Naive thymus-derived CD8-positive, alpha-beta T cell (primary cell): ENCODE data around the gene DGKI. TPM values are rescaled to one million over a fixed set of nuclear protein-coding genes. Genes with fewer than 3 reads are reported as not detected.

Experiments
- ATAC-seq, 2 donors: fragments of 150-1000 bp; cut with Tn5 transposase in 1 of 2; sonication (Bioruptor Pico), chemical (Tn5 transposase) in 1 of 2; 1 replicate in 1 of 2; 2 replicates in 1 of 2; pipeline ENCODE4 v1.10.0; 2021; ENCODE audit warnings: mild to moderate bottlenecking in 2 of 2, moderate library complexity in 2 of 2
- POLR2A ChIA-PET: fragments of 350-600 bp; sonication (Branson Sonifier 250); formaldehyde crosslinking; loops from one replicate; lab custom pipeline; 2021; ENCODE audit warnings: antibody characterized with exemption; lab: Charles Lee
- DNase-seq, 10 donors: peaks; one replicate each; pipeline versions ENCODE4 v3.0.0 to v3.0.0-alpha.2; 2020 to 2022
- H3K27ac Mint-ChIP-seq, 10 donors: one replicate each; pipeline ENCODE4 v1.8.0; 2020 to 2022; ENCODE audit warnings: mild to moderate bottlenecking in 10 of 10, mixed read lengths in 10 of 10, moderate library complexity in 4 of 10, inconsistent platforms in 1 of 10
- H3K27me3 Mint-ChIP-seq, 5 donors: one replicate each; pipeline ENCODE4 v1.8.0; 2021 to 2022; ENCODE audit warnings: mixed read lengths in 5 of 5
- H3K36me3 Mint-ChIP-seq, 3 donors: one replicate each; pipeline ENCODE4 v1.8.0; 2020 to 2022; ENCODE audit warnings: mixed read lengths in 3 of 3, mild to moderate bottlenecking in 2 of 3, inconsistent platforms in 1 of 3
- H3K4me1 Mint-ChIP-seq, 4 donors: one replicate each; pipeline ENCODE4 v1.8.0; 2021 to 2022; ENCODE audit warnings: mixed read lengths in 4 of 4
- H3K4me3 Mint-ChIP-seq, 10 donors: one replicate each; pipeline ENCODE4 v1.8.0; 2020 to 2022; ENCODE audit warnings: mild to moderate bottlenecking in 10 of 10, mixed read lengths in 10 of 10, moderate library complexity in 6 of 10, inconsistent platforms in 1 of 10
- H3K9me3 Mint-ChIP-seq, 9 donors: one replicate each; pipeline ENCODE4 v1.8.0; 2020 to 2022; ENCODE audit warnings: mixed read lengths in 9 of 9, mild to moderate bottlenecking in 3 of 9, inconsistent platforms in 1 of 9, moderate library complexity in 1 of 9
- polyA plus RNA-seq, 3 donors: library from polyadenylated mRNA; unstranded; fragments of 300-500 nt; fragmentation: Illumina TruSeq; gene quantifications; one replicate each; pipeline ENCODE4 v1.2.3, GENCODE V29; 2021
- total RNA-seq, 8 experiments: library from RNA in 2 of 8; stranded (reverse) in 2 of 8; gene quantifications; one replicate each; pipeline ENCODE4 v1.2.3 and lab custom pipeline; 2021 to 2026

DGKI gene
- total and polyA plus RNA-seq, 5 experiments from 2014 or later, result 0.01 TPM; not detected in 4

DNA sequence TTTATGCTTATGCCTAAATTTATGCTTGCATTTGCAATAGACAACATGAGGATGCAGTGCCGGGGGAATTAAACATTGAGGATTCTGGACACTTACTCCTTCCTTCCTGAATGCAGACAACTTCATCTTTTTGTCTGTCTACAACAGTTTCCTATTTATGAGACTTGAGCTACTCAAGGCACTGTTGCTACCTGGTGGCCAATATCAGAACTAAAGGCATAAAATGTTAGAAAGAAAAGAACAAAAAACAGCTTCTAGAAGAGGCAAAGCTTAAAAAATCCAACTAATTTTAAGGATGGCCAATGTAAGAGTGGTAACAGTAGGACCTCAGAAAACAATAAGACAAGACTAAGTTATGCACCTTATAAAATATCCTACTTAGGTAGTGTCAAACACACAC lies 358.7 kb downstream of the DGKI start:
- no peak overlapping the region for H3K4me3 Mint-ChIP-seq
- H3K36me3 Mint-ChIP-seq, result no peaks in the 10 kb centered on the region
- H3K27me3 Mint-ChIP-seq, result peaks cover 0 to 20% (median 5%) of the 10 kb centered on the region in 5 donors
- DNase-seq, result no peak
- no peaks in the 10 kb centered on the region for H3K4me1 Mint-ChIP-seq
- H3K27ac Mint-ChIP-seq, result no peak overlapping the region
- H3K9me3 Mint-ChIP-seq, result peaks cover 0 to 8% (median 2%) of the 10 kb centered on the region in 9 donors
- ATAC-seq, result no peak
- POLR2A ChIA-PET, result no interaction called here

- H3K9me3 Mint-ChIP-seq, result peaks cover 0 to 12% (median 1%) of the 10 kb centered on the region in 9 donors
- peaks cover 0 to 24% (median 3%) of the 10 kb centered on the region in 5 donors for H3K27me3 Mint-ChIP-seq
- no peak for ATAC-seq
- no peaks in the 10 kb centered on the region for H3K36me3 Mint-ChIP-seq
- H3K27ac Mint-ChIP-seq, result no peak overlapping the region
- POLR2A ChIA-PET, result no interaction called here
- H3K4me3 Mint-ChIP-seq, result no peak overlapping the region
- no peaks in the 10 kb centered on the region for H3K4me1 Mint-ChIP-seq
- DNase-seq, result no peak
These were observed 361.0 kb downstream of the DGKI start for GRCh38 chr7:137485818-137486217.

GRCh38 chr7:137484326-137484725 lies 362.4 kb downstream of the DGKI start:
- ATAC-seq (no peak), DNase-seq (no peak)
- no peaks in the 10 kb centered on the region for H3K36me3 Mint-ChIP-seq
- H3K4me3 Mint-ChIP-seq, result no peak overlapping the region
- no peak overlapping the region for H3K27ac Mint-ChIP-seq
- peaks cover 0 to 12% (median 2%) of the 10 kb centered on the region in 9 donors for H3K9me3 Mint-ChIP-seq
- POLR2A ChIA-PET, result no interaction called here
- H3K4me1 Mint-ChIP-seq, result no peaks in the 10 kb centered on the region
- peaks cover 0 to 25% (median 3%) of the 10 kb centered on the region in 5 donors for H3K27me3 Mint-ChIP-seq

GRCh38 chr7:137482466-137482865 lies 364.3 kb downstream of the DGKI start:
- Mint-ChIP-seq H3K27ac (no peak overlapping the region), H3K36me3 (no peaks in the 10 kb centered on the region), H3K27me3 (peaks cover 0 to 18% (median 3%) of the 10 kb centered on the region in 5 donors), H3K4me3 (no peak overlapping the region), H3K4me1 (no peaks in the 10 kb centered on the region), H3K9me3 (peaks cover 0 to 12% (median 2%) of the 10 kb centered on the region in 9 donors)
- ATAC-seq (no peak), DNase-seq (no peak)
- POLR2A ChIA-PET, result no interaction called here

DNA sequence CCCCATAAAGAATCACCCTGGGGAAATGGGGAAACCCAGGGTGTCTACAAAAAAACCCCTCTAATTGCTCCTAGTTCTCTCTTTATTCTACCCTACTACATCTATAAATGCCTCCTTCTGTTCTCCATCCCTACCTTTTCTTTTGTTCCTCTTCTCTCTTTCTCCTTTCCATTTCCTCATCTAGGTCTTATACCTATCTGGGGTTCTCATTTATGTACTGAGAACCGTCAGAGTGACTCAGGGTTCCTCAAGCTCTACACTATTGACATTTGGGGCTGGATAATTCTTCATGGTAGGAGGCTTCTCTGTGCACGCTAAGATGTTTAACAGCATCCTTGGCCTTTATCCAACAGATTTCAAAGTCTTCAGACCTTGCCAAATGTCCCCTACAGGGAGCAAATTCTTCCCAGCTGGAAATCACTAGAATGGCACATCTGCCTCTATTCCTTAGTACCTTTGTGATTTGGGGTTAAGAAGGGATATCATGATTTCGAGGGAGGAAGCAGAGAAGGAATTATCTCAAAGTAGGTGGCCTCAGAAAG lies 365.9 kb downstream of the DGKI start:
- H3K27ac Mint-ChIP-seq, result no peak overlapping the region
- H3K4me1 Mint-ChIP-seq, result no peaks in the 10 kb centered on the region
- H3K36me3 Mint-ChIP-seq, result no peaks in the 10 kb centered on the region

DNA sequence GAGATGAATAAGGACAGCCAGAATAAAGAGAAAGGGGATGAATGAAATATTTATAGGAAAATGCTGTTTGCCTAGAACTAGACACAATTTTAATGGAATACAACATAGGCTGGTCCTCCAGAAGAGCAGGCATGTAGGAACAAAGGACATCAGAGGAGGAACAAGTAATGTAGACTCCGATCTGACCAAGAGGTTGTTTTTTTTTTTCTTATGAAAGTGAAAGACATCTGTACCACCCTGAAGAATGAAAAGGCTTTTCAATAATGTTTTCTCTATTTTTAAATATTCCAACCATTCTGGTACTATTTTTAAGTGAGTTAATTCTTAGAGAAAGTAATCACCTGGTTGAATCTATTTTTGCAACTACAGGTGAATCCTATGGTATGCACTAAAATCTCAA lies 366.4 kb downstream of the DGKI start:
- POLR2A ChIA-PET, result no interaction called here
- Mint-ChIP-seq H3K9me3 (peaks cover 0 to 12% (median 2%) of the 10 kb centered on the region in 9 donors), H3K4me1 (no peaks in the 10 kb centered on the region), H3K36me3 (no peaks in the 10 kb centered on the region), H3K4me3 (no peak overlapping the region), H3K27me3 (peaks cover 0 to 18% (median 3%) of the 10 kb centered on the region in 5 donors), H3K27ac (no peak overlapping the region)
- no peak for DNase-seq
- no peak for ATAC-seq

More for the DNA sequence above, 365.9 kb downstream of the DGKI start:
- no peak for ATAC-seq
- Mint-ChIP-seq H3K27me3 (peaks cover 0 to 18% (median 3%) of the 10 kb centered on the region in 5 donors), H3K4me3 (no peak overlapping the region), H3K9me3 (peaks cover 0 to 12% (median 2%) of the 10 kb centered on the region in 9 donors)
- no peak for DNase-seq
- POLR2A ChIA-PET, result no interaction called here

DNA sequence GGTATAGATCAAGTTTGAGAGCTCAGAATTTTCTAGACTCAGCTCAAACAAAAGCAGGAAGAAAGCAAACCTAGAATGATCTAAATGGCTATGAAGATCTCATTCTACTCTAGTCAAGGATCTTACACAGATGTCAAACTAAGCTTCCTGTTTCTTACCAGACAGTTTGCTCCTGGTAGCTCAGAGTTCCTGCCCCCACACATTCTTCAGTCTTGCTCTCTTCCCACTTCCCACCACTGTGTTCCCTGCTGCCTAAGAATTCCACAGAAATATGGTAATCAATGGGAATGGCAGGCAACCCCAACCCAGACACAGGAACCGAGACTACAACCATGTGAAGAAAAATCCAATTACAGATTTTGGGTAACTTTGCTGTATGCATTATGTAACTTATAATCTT lies 369.8 kb downstream of the DGKI start:
- H3K4me3 Mint-ChIP-seq, result no peak overlapping the region
- DNase-seq, result no peak
- peaks cover 0 to 10% (median 0%) of the 10 kb centered on the region in 9 donors for H3K9me3 Mint-ChIP-seq
- H3K27me3 Mint-ChIP-seq, result peaks cover 0 to 4% (median 2%) of the 10 kb centered on the region in 5 donors
- POLR2A ChIA-PET, result no interaction called here
- no peaks in the 10 kb centered on the region for H3K36me3 Mint-ChIP-seq
- ATAC-seq, result no peak
- no peak overlapping the region for H3K27ac Mint-ChIP-seq
- H3K4me1 Mint-ChIP-seq, result no peaks in the 10 kb centered on the region

GRCh38 chr7:137475966-137476365 lies 370.8 kb downstream of the DGKI start:
- ATAC-seq (no peak), DNase-seq (no peak)
- H3K27ac Mint-ChIP-seq, result no peak overlapping the region
- peaks cover 0 to 6% (median 0%) of the 10 kb centered on the region in 9 donors for H3K9me3 Mint-ChIP-seq
- POLR2A ChIA-PET, result no interaction called here
- no peaks in the 10 kb centered on the region for H3K4me1 Mint-ChIP-seq
- no peaks in the 10 kb centered on the region for H3K36me3 Mint-ChIP-seq
- H3K27me3 Mint-ChIP-seq, result peaks cover 0 to 3% (median 2%) of the 10 kb centered on the region in 5 donors
- no peak overlapping the region for H3K4me3 Mint-ChIP-seq

- no peak for DNase-seq
- no peak overlapping the region for H3K27ac Mint-ChIP-seq
- POLR2A ChIA-PET, result no interaction called here
These were observed 372.2 kb downstream of the DGKI start for GRCh38 chr7:137474540-137475026.

GRCh38 chr7:137471128-137471527 lies 375.6 kb downstream of the DGKI start:
- Mint-ChIP-seq H3K36me3 (no peaks in the 10 kb centered on the region), H3K27ac (no peak overlapping the region), H3K4me3 (no peak overlapping the region), H3K27me3 (peaks cover 0 to 8% (median 4%) of the 10 kb centered on the region in 5 donors), H3K4me1 (no peaks in the 10 kb centered on the region), H3K9me3 (no peaks in the 10 kb centered on the region)
- DNase-seq (no peak), ATAC-seq (no peak)
- POLR2A ChIA-PET, result no interaction called here

More at GRCh38 chr7:137474540-137475026, 372.2 kb downstream of the DGKI start:
- H3K4me1 Mint-ChIP-seq, result no peaks in the 10 kb centered on the region
- peaks cover 0 to 4% (median 2%) of the 10 kb centered on the region in 5 donors for H3K27me3 Mint-ChIP-seq
- no peaks in the 10 kb centered on the region for H3K9me3 Mint-ChIP-seq
- no peaks in the 10 kb centered on the region for H3K36me3 Mint-ChIP-seq
- H3K4me3 Mint-ChIP-seq, result no peak overlapping the region
- ATAC-seq, result no peak

DNA sequence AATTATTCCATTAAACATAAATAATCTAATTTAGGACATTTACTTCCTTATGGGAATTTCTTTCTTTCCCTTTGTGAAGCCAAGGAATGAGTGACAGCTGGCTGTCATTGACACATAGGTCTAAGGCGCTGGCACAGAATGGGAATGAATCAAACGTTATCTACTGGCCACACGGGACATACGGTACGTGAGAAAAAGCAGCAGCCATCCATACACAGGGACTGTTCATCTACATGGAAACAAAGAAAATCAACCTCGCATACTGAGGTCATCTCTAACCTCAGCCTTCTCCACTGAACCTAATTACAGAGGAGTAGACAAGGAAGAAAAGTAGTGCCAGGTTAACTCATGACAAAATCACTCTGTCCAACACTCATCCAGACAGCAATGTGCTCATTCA lies 376.9 kb downstream of the DGKI start:
- Mint-ChIP-seq H3K4me3 (no peak overlapping the region), H3K27ac (no peak overlapping the region), H3K27me3 (peaks cover 0 to 8% (median 3%) of the 10 kb centered on the region in 5 donors), H3K9me3 (no peaks in the 10 kb centered on the region), H3K4me1 (no peaks in the 10 kb centered on the region), H3K36me3 (no peaks in the 10 kb centered on the region)
- ATAC-seq (no peak), DNase-seq (no peak)
- POLR2A ChIA-PET, result no interaction called here

DNA sequence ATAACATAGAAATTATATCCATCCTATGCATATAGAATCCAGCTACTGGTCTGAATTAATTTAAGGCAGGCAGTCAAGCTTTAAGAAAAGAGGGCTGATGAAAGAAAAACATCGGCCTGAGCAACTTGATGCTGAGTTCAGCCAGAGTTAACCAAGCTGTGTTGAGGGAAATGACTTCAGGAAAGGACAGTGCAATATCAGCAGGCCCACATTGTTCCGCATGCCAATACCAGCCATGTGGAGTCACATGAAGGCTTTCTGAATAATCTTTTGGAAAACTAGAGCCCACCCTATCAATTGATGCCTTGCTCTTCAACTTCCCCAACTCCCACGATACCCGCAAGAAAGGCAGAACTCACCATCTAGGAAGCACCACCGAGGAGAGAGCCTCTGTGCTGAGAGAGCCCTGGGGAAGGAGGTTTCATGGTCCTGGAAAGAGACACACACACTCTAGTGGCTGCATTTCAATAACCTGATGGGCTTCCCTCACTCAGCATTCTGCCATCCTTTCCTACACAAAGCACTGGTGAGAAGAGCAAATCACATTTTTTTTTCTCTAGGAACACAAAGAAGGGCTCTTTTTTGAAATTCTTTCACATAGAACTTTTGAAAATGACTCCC lies 377.5 kb downstream of the DGKI start:
- Mint-ChIP-seq H3K27me3 (peaks cover 0 to 8% (median 3%) of the 10 kb centered on the region in 5 donors), H3K27ac (no peak overlapping the region), H3K9me3 (peaks cover 0 to 2% (median 0%) of the 10 kb centered on the region in 9 donors), H3K36me3 (no peaks in the 10 kb centered on the region), H3K4me1 (no peaks in the 10 kb centered on the region), H3K4me3 (no peak overlapping the region)
- POLR2A ChIA-PET, result no interaction called here
- DNase-seq, result no peak
- ATAC-seq, result no peak

- POLR2A ChIA-PET, result no interaction called here
- H3K27me3 Mint-ChIP-seq, result peaks cover 3 to 15% (median 5%) of the 10 kb centered on the region in 5 donors
- no peak for DNase-seq
- no peak overlapping the region for H3K4me3 Mint-ChIP-seq
- ATAC-seq, result no peak
- no peaks in the 10 kb centered on the region for H3K4me1 Mint-ChIP-seq
- H3K27ac Mint-ChIP-seq, result no peak overlapping the region
- H3K9me3 Mint-ChIP-seq, result peaks cover 0 to 2% (median 0%) of the 10 kb centered on the region in 9 donors
- no peaks in the 10 kb centered on the region for H3K36me3 Mint-ChIP-seq
These were observed 383.9 kb downstream of the DGKI start for GRCh38 chr7:137462847-137463246.
